Stimulated activated CD8-positive, alpha-beta memory T cell treated with anti-CD3 and anti-CD28 coated beads, Interleukin-15, amount 100 ng/mL, for 1 hour (primary cell): ENCODE data around the gene APH1A.
"Not testable (repeated sequence)": the region's sequence is repeated elsewhere in the genome, so short reads cannot be mapped to it uniquely, and the experiment has no call there.

Experiments
- DNase-seq: peaks from one replicate; pipeline ENCODE4 v3.0.0-alpha.2; 2020; ENCODE audit warnings: low read depth

The APH1A gene

GRCh38 chr1:150268340-150268704 lies 494 bp downstream of the APH1A start:
- DNase-seq = peak; percentile 14

- no peak for DNase-seq
Observed at GRCh38 chr1:150267896-150268295, 920 bp downstream of the APH1A start.

GRCh38 chr1:150263549-150263948 lies 5.3 kb downstream of the APH1A start:
- no peak for DNase-seq

- no peak for DNase-seq
Observed at GRCh38 chr1:150262388-150263320, 6.2 kb downstream of the APH1A start.

- no peak for DNase-seq
Observed at GRCh38 chr1:150261367-150261766, 7.4 kb downstream of the APH1A start.

GRCh38 chr1:150259758-150260669 lies 8.8 kb downstream of the APH1A start:
- no peak for DNase-seq

GRCh38 chr1:150259217-150259616 lies 9.6 kb downstream of the APH1A start:
- no peak for DNase-seq

GRCh38 chr1:150257624-150258585 lies 10.9 kb downstream of the APH1A start, which contains the start of gene CA14:
TSS of gene CA14 (plus strand) at chr1:150257774. CDS start at chr1:150258129, 355 bp downstream.
- no peak for DNase-seq

GRCh38 chr1:150256554-150257341 lies 12.1 kb downstream of the APH1A start:
- DNase-seq = no peak

- DNase-seq = no peak
Observed at GRCh38 chr1:150256198-150256553, 12.6 kb downstream of the APH1A start.

- no peak for DNase-seq
Observed at GRCh38 chr1:150249936-150250335, 18.9 kb downstream of the APH1A start.

- no peak for DNase-seq
Observed at GRCh38 chr1:150243003-150243402, 25.8 kb downstream of the APH1A start.

- no peak for DNase-seq
Observed at GRCh38 chr1:150237746-150238145, 31.1 kb downstream of the APH1A start.

GRCh38 chr1:150237176-150237575 lies 31.6 kb downstream of the APH1A start:
- not testable (repeated sequence) for DNase-seq

- DNase-seq = no peak
Observed at GRCh38 chr1:150236614-150237100, 32.2 kb downstream of the APH1A start.

- DNase-seq = peak; percentile 86
Observed at GRCh38 chr1:150235852-150236613, 32.8 kb downstream of the APH1A start, which contains the start of gene ANP32E. TSS of gene ANP32E (minus strand) at chr1:150236112. CDS start at chr1:150235786, 326 bp downstream.

- DNase-seq = no peak
Observed at GRCh38 chr1:150235294-150235851, 33.4 kb downstream of the APH1A start.

- DNase-seq = peak; percentile 79
Observed at GRCh38 chr1:150234566-150235293, 34.1 kb downstream of the APH1A start.

- no peak for DNase-seq
Observed at GRCh38 chr1:150234309-150234565, 34.6 kb downstream of the APH1A start.
